Measurements from ENCODE around the gene TOR3A.

DNA sequence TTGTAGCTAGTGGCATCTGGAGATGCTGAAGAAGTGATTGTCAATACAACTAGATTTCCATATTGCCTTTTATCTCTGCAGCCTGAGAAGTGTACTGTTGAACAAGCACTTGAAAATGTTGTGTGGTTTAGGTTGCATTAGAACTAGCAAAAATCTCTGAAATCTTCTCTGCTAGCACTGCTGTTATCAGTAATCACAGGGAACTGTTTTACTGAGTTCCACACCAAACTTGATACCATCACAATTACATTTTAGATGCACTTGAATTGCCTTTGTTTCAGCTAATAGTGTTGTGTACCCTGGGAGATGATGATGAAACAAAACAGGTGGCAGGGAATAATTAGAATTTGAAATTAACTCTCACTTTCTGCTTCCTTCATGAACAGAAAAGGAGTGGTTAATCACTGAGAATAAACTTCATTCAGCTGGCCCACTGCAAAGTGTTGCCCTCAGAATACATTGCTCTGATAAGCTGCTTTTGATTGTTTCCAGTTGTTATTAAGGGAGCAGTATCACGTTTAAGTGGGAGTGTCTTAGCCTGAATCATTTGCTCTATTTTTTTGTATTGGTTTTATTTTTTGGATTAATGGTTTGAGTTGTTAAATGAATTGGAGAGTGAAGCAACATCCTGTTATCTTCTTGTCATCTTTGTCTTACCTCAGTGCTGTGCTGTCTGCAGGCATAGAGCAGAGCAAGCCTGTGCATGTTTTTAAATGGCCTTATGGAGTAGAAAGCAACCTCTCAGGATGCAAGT is 43.2 kb upstream of the TOR3A start:
- TF ChIP-seq, protein P1, sequence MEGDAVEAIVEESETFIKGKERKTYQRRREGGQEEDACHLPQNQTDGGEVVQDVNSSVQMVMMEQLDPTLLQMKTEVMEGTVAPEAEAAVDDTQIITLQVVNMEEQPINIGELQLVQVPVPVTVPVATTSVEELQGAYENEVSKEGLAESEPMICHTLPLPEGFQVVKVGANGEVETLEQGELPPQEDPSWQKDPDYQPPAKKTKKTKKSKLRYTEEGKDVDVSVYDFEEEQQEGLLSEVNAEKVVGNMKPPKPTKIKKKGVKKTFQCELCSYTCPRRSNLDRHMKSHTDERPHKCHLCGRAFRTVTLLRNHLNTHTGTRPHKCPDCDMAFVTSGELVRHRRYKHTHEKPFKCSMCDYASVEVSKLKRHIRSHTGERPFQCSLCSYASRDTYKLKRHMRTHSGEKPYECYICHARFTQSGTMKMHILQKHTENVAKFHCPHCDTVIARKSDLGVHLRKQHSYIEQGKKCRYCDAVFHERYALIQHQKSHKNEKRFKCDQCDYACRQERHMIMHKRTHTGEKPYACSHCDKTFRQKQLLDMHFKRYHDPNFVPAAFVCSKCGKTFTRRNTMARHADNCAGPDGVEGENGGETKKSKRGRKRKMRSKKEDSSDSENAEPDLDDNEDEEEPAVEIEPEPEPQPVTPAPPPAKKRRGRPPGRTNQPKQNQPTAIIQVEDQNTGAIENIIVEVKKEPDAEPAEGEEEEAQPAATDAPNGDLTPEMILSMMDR (IDR thresholded peaks at IDR 0.05) = no peak
- TF ChIP-seq, protein P2, sequence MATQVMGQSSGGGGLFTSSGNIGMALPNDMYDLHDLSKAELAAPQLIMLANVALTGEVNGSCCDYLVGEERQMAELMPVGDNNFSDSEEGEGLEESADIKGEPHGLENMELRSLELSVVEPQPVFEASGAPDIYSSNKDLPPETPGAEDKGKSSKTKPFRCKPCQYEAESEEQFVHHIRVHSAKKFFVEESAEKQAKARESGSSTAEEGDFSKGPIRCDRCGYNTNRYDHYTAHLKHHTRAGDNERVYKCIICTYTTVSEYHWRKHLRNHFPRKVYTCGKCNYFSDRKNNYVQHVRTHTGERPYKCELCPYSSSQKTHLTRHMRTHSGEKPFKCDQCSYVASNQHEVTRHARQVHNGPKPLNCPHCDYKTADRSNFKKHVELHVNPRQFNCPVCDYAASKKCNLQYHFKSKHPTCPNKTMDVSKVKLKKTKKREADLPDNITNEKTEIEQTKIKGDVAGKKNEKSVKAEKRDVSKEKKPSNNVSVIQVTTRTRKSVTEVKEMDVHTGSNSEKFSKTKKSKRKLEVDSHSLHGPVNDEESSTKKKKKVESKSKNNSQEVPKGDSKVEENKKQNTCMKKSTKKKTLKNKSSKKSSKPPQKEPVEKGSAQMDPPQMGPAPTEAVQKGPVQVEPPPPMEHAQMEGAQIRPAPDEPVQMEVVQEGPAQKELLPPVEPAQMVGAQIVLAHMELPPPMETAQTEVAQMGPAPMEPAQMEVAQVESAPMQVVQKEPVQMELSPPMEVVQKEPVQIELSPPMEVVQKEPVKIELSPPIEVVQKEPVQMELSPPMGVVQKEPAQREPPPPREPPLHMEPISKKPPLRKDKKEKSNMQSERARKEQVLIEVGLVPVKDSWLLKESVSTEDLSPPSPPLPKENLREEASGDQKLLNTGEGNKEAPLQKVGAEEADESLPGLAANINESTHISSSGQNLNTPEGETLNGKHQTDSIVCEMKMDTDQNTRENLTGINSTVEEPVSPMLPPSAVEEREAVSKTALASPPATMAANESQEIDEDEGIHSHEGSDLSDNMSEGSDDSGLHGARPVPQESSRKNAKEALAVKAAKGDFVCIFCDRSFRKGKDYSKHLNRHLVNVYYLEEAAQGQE (IDR thresholded peaks at IDR 0.05; ENCODE audit: insufficient read depth in 1 of 2, low read depth in 2 of 2, low read length in 1 of 2) = no peak
- no peak for TF ChIP-seq POLR2AphosphoS5 (IDR thresholded peaks at IDR 0.05; ENCODE audit: low read depth, low read length)
- TF ChIP-seq SIN3A (IDR thresholded peaks at IDR 0.05; ENCODE audit: borderline replicate concordance, insufficient read depth, low read depth, low read length) = no peak
- no peak for TF ChIP-seq TCF7L2 (IDR thresholded peaks at IDR 0.05; ENCODE audit: low read depth, low read length)
